H9 (cell line): ENCODE results near the gene SURF2. TPM values are rescaled to one million over a fixed set of nuclear protein-coding genes. Genes with fewer than 3 reads are reported as not detected.

ENCODE experiments used
- DNase-seq: peaks from one replicate; pipeline ENCODE4 v3.0.0-alpha.2; 2017
- H2AFZ ChIP-seq: one replicate; pipeline ENCODE4 v1.6.1; 2013; ENCODE audit warnings: mild to moderate bottlenecking, low read length, control low read depth, moderate library complexity
- H2AK5ac ChIP-seq: 2 replicates; pipeline ENCODE4 v1.6.1; 2013; ENCODE audit warnings: low read length, control low read depth, mixed read lengths; ENCODE audit not compliant: insufficient read length
- H2BK120ac ChIP-seq: one replicate; pipeline ENCODE4 v1.6.1; 2013; ENCODE audit warnings: low read depth, mild to moderate bottlenecking, low read length, control low read depth, inconsistent platforms; ENCODE audit not compliant: poor library complexity, severe bottlenecking
- H2BK12ac ChIP-seq: 2 replicates; pipeline ENCODE4 v1.6.1; 2013; ENCODE audit warnings: low read length, control low read depth, mixed read lengths, low read depth; ENCODE audit not compliant: insufficient read length
- H2BK15ac ChIP-seq: 2 replicates; pipeline ENCODE4 v1.6.1; 2013; ENCODE audit warnings: low read depth, low read length, control low read depth
- H2BK20ac ChIP-seq: one replicate; pipeline ENCODE4 v1.6.1; 2013; ENCODE audit warnings: low read depth, mild to moderate bottlenecking, low read length, control low read depth, inconsistent platforms; ENCODE audit not compliant: poor library complexity, severe bottlenecking
- H2BK5ac ChIP-seq: 2 replicates; pipeline ENCODE4 v1.6.1; 2013; ENCODE audit warnings: low read length, control low read depth, mixed read lengths; ENCODE audit not compliant: insufficient read length
- H3K14ac ChIP-seq: 2 replicates; pipeline ENCODE4 v1.6.1; 2013; ENCODE audit warnings: low read length, control low read depth; ENCODE audit not compliant: insufficient read depth
- H3K18ac ChIP-seq: 2 replicates; pipeline ENCODE4 v1.6.1; 2013; ENCODE audit warnings: low read depth, mild to moderate bottlenecking, mixed read lengths, low read length, control low read depth; ENCODE audit not compliant: insufficient read length
- H3K23ac ChIP-seq: 2 replicates; pipeline ENCODE4 v1.6.1; 2013; ENCODE audit warnings: low read length, control low read depth, mixed read lengths, low read depth; ENCODE audit not compliant: insufficient read length
- H3K23me2 ChIP-seq: 2 replicates; pipeline ENCODE4 v1.6.1; 2013; ENCODE audit warnings: low read depth, mild to moderate bottlenecking, mixed read lengths, low read length, control low read depth; ENCODE audit not compliant: insufficient read length, poor library complexity, severe bottlenecking
- H3K27ac ChIP-seq: 2 replicates; pipeline ENCODE4 v1.5.1; 2013; ENCODE audit warnings: low read length, control low read depth, mixed read lengths, low read depth; ENCODE audit not compliant: insufficient read length
- H3K27me3 ChIP-seq: 2 replicates; pipeline ENCODE4 v1.6.1; 2013; ENCODE audit warnings: low read length, control low read depth, inconsistent platforms; ENCODE audit not compliant: insufficient read depth
- H3K4ac ChIP-seq: 2 replicates; pipeline ENCODE4 v1.6.1; 2013; ENCODE audit warnings: low read depth, mild to moderate bottlenecking, control low read depth, inconsistent platforms, low read length, moderate library complexity
- H3K4me1 ChIP-seq: 2 replicates; pipeline ENCODE4 v1.6.1; 2013; ENCODE audit warnings: low read length, control low read depth, inconsistent platforms; ENCODE audit not compliant: insufficient read depth
- H3K4me2 ChIP-seq: 2 replicates; pipeline ENCODE4 v1.6.1; 2013; ENCODE audit warnings: low read length, control low read depth, mixed read lengths; ENCODE audit not compliant: insufficient read length, insufficient read depth
- H3K56ac ChIP-seq: 2 replicates; pipeline ENCODE4 v1.6.1; 2013; ENCODE audit warnings: low read depth, mild to moderate bottlenecking, mixed read lengths, low read length, control low read depth; ENCODE audit not compliant: insufficient read length
- H3K79me1 ChIP-seq: 2 replicates; pipeline ENCODE4 v1.6.1; 2013; ENCODE audit warnings: low read depth, mild to moderate bottlenecking, moderate library complexity, low read length, control low read depth, inconsistent platforms; ENCODE audit not compliant: insufficient read depth, poor library complexity, severe bottlenecking
- H3K79me2 ChIP-seq: 2 replicates; pipeline ENCODE4 v1.6.1; 2013; ENCODE audit warnings: low read length, control low read depth, inconsistent platforms; ENCODE audit not compliant: insufficient read depth
- H3K9ac ChIP-seq: 2 replicates; pipeline ENCODE4 v1.6.1; 2013; ENCODE audit warnings: low read length, control low read depth, mixed read lengths; ENCODE audit not compliant: insufficient read length; ENCODE audit errors: extremely low read depth
- H3K9me3 ChIP-seq: one replicate; pipeline ENCODE4 v1.6.1; 2013; ENCODE audit warnings: low read depth, low read length, inconsistent platforms; ENCODE audit not compliant: control insufficient read depth
- H3T11ph ChIP-seq: one replicate; pipeline ENCODE4 v1.6.1; 2013; ENCODE audit warnings: mild to moderate bottlenecking, low read length, control low read depth, inconsistent platforms
- H4K20me1 ChIP-seq: one replicate; pipeline ENCODE4 v1.6.1; 2013; ENCODE audit not compliant: control insufficient read depth, insufficient read length, insufficient read depth
- H4K5ac ChIP-seq: 2 replicates; pipeline ENCODE4 v1.6.1; 2013; ENCODE audit warnings: low read depth, mild to moderate bottlenecking, mixed read lengths, low read length, control low read depth; ENCODE audit not compliant: insufficient read length
- H4K8ac ChIP-seq: replicated peaks from 2 replicates; pipeline ENCODE4 v1.6.1; 2013; ENCODE audit warnings: low read length, control low read depth, mixed read lengths, low read depth; ENCODE audit not compliant: insufficient read length
- H4K91ac ChIP-seq: 2 replicates; pipeline ENCODE4 v1.6.1; 2013; ENCODE audit warnings: low read depth, mild to moderate bottlenecking, moderate library complexity, mixed read lengths, low read length, control low read depth; ENCODE audit not compliant: insufficient read length
- H3K27ac Mint-ChIP-seq, 3 experiments: 2 replicates in 2 of 3; 3 replicates in 1 of 3; pipeline ENCODE4 v1.8.0; 2020 to 2021; ENCODE audit warnings: mixed read lengths in 3 of 3, mild to moderate bottlenecking in 1 of 3, moderate library complexity in 1 of 3
- H3K27me3 Mint-ChIP-seq: 2 replicates; pipeline ENCODE4 v1.8.0; 2021; ENCODE audit warnings: low read depth, mild to moderate bottlenecking, moderate library complexity, mixed read lengths
- H3K36me3 Mint-ChIP-seq, 3 experiments: 2 replicates in 2 of 3; 3 replicates in 1 of 3; pipeline ENCODE4 v1.8.0; 2020 to 2021; ENCODE audit warnings: low read depth in 3 of 3, mixed read lengths in 3 of 3; ENCODE audit not compliant: insufficient read depth in 1 of 3
- H3K4me1 Mint-ChIP-seq, 2 experiments: 2 replicates each; pipeline ENCODE4 v1.8.0; 2020; ENCODE audit warnings: mixed read lengths in 2 of 2
- H3K4me3 Mint-ChIP-seq, 2 experiments: 2 replicates in 1 of 2; 3 replicates in 1 of 2; pipeline ENCODE4 v1.8.0; 2020 to 2021; ENCODE audit warnings: mild to moderate bottlenecking in 2 of 2, mixed read lengths in 2 of 2, moderate library complexity in 1 of 2
- H3K9me3 Mint-ChIP-seq, 2 experiments: 2 replicates in 1 of 2; 3 replicates in 1 of 2; pipeline ENCODE4 v1.8.0; 2020; ENCODE audit warnings: mild to moderate bottlenecking in 2 of 2, mixed read lengths in 2 of 2, moderate library complexity in 1 of 2
- WGBS: extraction: QIAGEN DNeasy Blood & Tissue Kit; methylation state at CpG from one replicate; pipeline ENCODE4 v1.1.7; 2013; ENCODE audit warnings: missing lambda C conversion rate, low lambda C conversion rate, mixed read lengths; ENCODE audit not compliant: insufficient read length; ENCODE audit errors: extremely low coverage; 5-methylcytosine and 5-hydroxymethylcytosine counted together
- total RNA-seq: library from RNA; stranded (reverse); gene quantifications from 2 replicates; pipeline ENCODE4 v1.2.1, GENCODE V29; 2021
- TF ChIP-seq, protein P1 (sequence below): fragments of 200-600 bp; sonication (generic); conservative IDR thresholded peaks from 3 replicates; pipeline ENCODE4 v1.8.0; 2021; ENCODE audit warnings: antibody characterized with exemption, mild to moderate bottlenecking

The SURF2 gene
- total RNA-seq, 1 experiment from 2014 or later, result 44.4 TPM

GRCh38 chr9:133362359-133363044 is 6.2 kb downstream of the SURF2 start:
- no peak overlapping the region for H3K23ac ChIP-seq
- H3K18ac ChIP-seq, result no peak overlapping the region
- WGBS, result no CpG with 5 or more reads among the region's 15 CpGs
- H2BK20ac ChIP-seq, result no peak overlapping the region
- H2AK5ac ChIP-seq, result no peak overlapping the region
- H2BK120ac ChIP-seq, result no peak overlapping the region
- no peak overlapping the region for H3T11ph ChIP-seq
- H3K56ac ChIP-seq, result no peak overlapping the region
- no peak overlapping the region for H3K14ac ChIP-seq
- Mint-ChIP-seq H3K9me3 (no peaks in the 10 kb centered on the region), H3K27me3 (no peaks in the 10 kb centered on the region; the same call in 1 of the 2 replicates), H3K4me3 (no peak overlapping the region), H3K36me3 (peaks cover 31 to 94% (median 89%) of the 10 kb centered on the region in 3 experiments; a peak in 6 of 7 replicates), H3K27ac (peak overlapping the region in 1 of 3 experiments; percentile 60; a peak in 3 of 7 replicates), H3K4me1 (peaks cover 4 to 5% of the 10 kb centered on the region in 2 experiments; a peak in 3 of 4 replicates)
- no peak overlapping the region for H3K9ac ChIP-seq
- no peak overlapping the region for H2BK5ac ChIP-seq
- H2AFZ ChIP-seq, result no peak overlapping the region
- no peak overlapping the region for H3K4me2 ChIP-seq
- TF ChIP-seq, protein P1, sequence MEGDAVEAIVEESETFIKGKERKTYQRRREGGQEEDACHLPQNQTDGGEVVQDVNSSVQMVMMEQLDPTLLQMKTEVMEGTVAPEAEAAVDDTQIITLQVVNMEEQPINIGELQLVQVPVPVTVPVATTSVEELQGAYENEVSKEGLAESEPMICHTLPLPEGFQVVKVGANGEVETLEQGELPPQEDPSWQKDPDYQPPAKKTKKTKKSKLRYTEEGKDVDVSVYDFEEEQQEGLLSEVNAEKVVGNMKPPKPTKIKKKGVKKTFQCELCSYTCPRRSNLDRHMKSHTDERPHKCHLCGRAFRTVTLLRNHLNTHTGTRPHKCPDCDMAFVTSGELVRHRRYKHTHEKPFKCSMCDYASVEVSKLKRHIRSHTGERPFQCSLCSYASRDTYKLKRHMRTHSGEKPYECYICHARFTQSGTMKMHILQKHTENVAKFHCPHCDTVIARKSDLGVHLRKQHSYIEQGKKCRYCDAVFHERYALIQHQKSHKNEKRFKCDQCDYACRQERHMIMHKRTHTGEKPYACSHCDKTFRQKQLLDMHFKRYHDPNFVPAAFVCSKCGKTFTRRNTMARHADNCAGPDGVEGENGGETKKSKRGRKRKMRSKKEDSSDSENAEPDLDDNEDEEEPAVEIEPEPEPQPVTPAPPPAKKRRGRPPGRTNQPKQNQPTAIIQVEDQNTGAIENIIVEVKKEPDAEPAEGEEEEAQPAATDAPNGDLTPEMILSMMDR, result no peak
- no peaks in the 10 kb centered on the region for H3K27me3 ChIP-seq
- no peak overlapping the region for H4K91ac ChIP-seq
- H3K9me3 ChIP-seq, result no peaks in the 10 kb centered on the region
- H3K23me2 ChIP-seq, result peaks cover under 1% of the 10 kb centered on the region
- no peaks in the 10 kb centered on the region for H4K20me1 ChIP-seq
- no peak overlapping the region for H3K27ac ChIP-seq
- no peak overlapping the region for H4K8ac ChIP-seq
- peaks cover 1% of the 10 kb centered on the region; the same call in 1 of the 2 replicates for H3K79me2 ChIP-seq
- H3K79me1 ChIP-seq, result peaks cover 7% of the 10 kb centered on the region
- H3K4me1 ChIP-seq, result no peaks in the 10 kb centered on the region
- H3K4ac ChIP-seq, result no peak overlapping the region
- no peak overlapping the region for H2BK12ac ChIP-seq
- no peak overlapping the region for H2BK15ac ChIP-seq
- no peak for DNase-seq
- H4K5ac ChIP-seq, result no peak overlapping the region
